CD4-positive, alpha-beta T cell treated with Interleukin-4 for 1 hour (primary cell): Measurements from ENCODE around the gene HOXD11.

Experiments used
- DNase-seq, 2 donors: peaks; one replicate each; pipeline ENCODE4 v3.0.0-alpha.2; 2020 to 2022

HOXD11 gene

GRCh38 chr2:176094349-176094748 lies 12.7 kb upstream of the HOXD11 start:
- peak in 1 of 2 donors; percentile 4 for DNase-seq

- no peak for DNase-seq
Measured at GRCh38 chr2:176095421-176095820, 11.7 kb upstream of the HOXD11 start.

- DNase-seq, result no peak
Measured at GRCh38 chr2:176096243-176096985, 10.7 kb upstream of the HOXD11 start.

GRCh38 chr2:176096986-176097819 lies 9.9 kb upstream of the HOXD11 start:
- peak; percentile 52 to 61 for DNase-seq

- DNase-seq, result no peak
Measured at GRCh38 chr2:176097820-176098365, 9.2 kb upstream of the HOXD11 start.

GRCh38 chr2:176098366-176099158 lies 8.5 kb upstream of the HOXD11 start:
- DNase-seq, result peak in 1 of 2 donors; percentile 6

- DNase-seq, result peak in 1 of 2 donors; percentile 2
Measured at GRCh38 chr2:176099159-176099727, 7.8 kb upstream of the HOXD11 start.

- peak in 1 of 2 donors; percentile 1 for DNase-seq
Measured at GRCh38 chr2:176099728-176100546, 7.1 kb upstream of the HOXD11 start, which contains the start of gene HOXD12. TSS of gene HOXD12 (plus strand) at chr2:176099795. CDS start at chr2:176099802, 7 bp downstream.

- DNase-seq, result peak in 1 of 2 donors; percentile 0
Measured at GRCh38 chr2:176100547-176101140, 6.4 kb upstream of the HOXD11 start.

GRCh38 chr2:176101216-176101830 lies 5.8 kb upstream of the HOXD11 start:
- peak in 1 of 2 donors; percentile 1 for DNase-seq

GRCh38 chr2:176101842-176102241 lies 5.2 kb upstream of the HOXD11 start:
- DNase-seq, result peak in 1 of 2 donors; percentile 2

- DNase-seq, result no peak
Measured at GRCh38 chr2:176102309-176102866, 4.7 kb upstream of the HOXD11 start.

- DNase-seq, result no peak
Measured at GRCh38 chr2:176103194-176103593, 3.9 kb upstream of the HOXD11 start.

- DNase-seq, result peak in 1 of 2 donors; percentile 2
Measured at GRCh38 chr2:176103742-176104315, 3.3 kb upstream of the HOXD11 start.

GRCh38 chr2:176104316-176105077 lies 2.6 kb upstream of the HOXD11 start:
- DNase-seq, result peak in 1 of 2 donors; percentile 5

- DNase-seq, result peak in 1 of 2 donors; percentile 5
Measured at GRCh38 chr2:176105078-176105729, 1.9 kb upstream of the HOXD11 start.

GRCh38 chr2:176105730-176106580 lies 1.1 kb upstream of the HOXD11 start:
- no peak for DNase-seq
